DMS153 treated with DMSO at 0.1 percent for 48 hours (cell line): ENCODE data around the gene ZNF324.
"Not testable (repeated sequence)": the region's sequence is repeated elsewhere in the genome, so short reads cannot be mapped to it uniquely, and the experiment has no call there.

Experiments used
- DNase-seq: peaks from one replicate; lab custom pipeline; 2025; ENCODE audit not compliant: unreplicated experiment; lab: John Stamatoyannopoulos, UW

The ZNF324 gene

GRCh38 chr19:58466760-58467589, at the start of gene ZNF324:
ZNF324 (plus strand) TSS chr19:58467080; CDS start chr19:58469186, 2,106 bp downstream.
- peak; percentile 96 for DNase-seq

DNA sequence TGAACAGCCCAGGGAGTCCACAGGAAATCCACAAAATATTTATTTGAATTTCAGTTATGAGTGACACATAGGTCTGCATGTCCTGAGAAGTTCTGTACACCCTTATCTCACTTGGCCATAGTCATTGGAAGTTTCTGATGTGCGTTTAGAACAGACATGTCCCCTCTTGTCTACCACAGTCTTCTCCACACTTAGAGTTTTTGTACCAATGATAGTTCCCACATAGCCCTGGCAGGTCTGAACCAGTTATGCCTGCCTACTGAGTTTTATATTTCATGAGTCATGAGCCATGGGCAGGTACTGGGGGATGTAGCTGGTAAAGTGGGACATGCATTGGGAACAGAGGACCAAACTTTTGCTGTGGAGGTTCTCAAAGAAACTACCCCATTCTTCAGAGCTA, 38.3 kb upstream of the ZNF324 start:
- no peak for DNase-seq

DNA sequence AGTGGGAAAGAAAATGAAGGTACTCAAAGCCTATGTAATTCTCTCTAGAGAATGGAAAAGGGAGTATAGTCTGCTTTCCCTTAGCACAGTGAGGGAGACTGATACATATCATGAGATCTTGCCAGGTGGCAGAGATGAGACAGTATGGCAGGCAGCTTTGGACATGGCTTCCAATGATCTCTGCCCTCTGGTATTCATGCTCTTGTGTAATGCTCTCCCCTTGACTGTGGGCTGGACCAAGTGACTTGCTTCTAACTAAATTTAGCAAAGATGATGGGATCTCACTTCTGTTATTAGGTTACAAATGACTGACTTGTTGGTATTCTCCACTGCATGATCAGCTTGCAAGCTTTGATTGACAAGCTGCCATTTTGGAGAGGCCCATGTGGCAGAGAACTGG, 37.1 kb upstream of the ZNF324 start:
- no peak for DNase-seq

GRCh38 chr19:58434217-58434616, 32.7 kb upstream of the ZNF324 start:
- no peak for DNase-seq

- DNase-seq: peak; percentile 92
Measured at GRCh38 chr19:58439576-58440554, 27.0 kb upstream of the ZNF324 start, which contains the start of gene ZNF132. ZNF132 (minus strand) TSS chr19:58440153; CDS start chr19:58439821, 332 bp downstream.

DNA sequence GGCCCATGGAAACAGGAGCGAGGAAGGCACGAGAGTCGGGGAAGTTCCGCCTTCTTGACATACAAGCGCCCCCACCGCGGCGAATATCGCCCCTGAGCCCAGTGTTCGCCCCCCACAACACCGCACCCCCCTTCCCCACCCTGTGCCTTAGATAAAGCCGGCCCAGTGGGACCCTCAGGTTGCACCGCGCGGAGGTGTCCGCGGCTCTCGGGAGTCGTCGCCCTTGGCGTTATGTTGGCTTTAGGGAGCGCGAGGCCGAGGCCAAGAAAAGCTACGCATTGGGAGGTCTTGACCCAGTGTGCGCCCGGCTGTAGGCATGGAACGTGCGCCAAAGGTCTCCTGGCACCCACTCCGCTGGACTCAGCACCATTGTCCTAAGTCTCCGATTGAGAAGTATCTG, 26.3 kb upstream of the ZNF324 start:
- no peak for DNase-seq

DNA sequence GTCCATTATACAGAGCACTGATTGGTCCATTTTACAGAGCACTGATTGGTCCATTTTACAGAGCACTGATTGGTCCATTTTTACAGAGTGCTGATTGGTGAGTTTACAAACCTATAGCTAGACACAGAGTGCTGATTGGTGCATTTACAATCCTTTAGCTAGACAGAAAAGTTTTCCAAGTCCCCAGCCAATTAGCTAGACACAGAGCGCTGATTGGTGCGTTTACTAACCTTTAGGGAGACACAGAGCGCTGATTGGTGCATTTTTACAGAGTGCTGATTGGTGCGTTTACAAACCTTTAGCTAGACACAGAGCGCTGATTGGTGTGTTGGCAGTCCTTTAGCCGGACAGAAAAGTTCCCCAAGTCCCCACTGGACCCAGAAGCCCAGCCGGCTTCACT, 23.9 kb upstream of the ZNF324 start:
- not testable (repeated sequence) for DNase-seq

GRCh38 chr19:58448860-58449259, 18.0 kb upstream of the ZNF324 start:
- not testable (repeated sequence) for DNase-seq

- DNase-seq: not testable (repeated sequence)
Measured at GRCh38 chr19:58449980-58450379, 16.9 kb upstream of the ZNF324 start.

GRCh38 chr19:58450856-58451357, 16.0 kb upstream of the ZNF324 start:
- DNase-seq: no peak

GRCh38 chr19:58451358-58452101, 15.3 kb upstream of the ZNF324 start, which contains the start of gene ZNF324B:
ZNF324B (plus strand) TSS chr19:58451622; CDS start chr19:58453702, 2,080 bp downstream.
- DNase-seq: peak; percentile 95

GRCh38 chr19:58453743-58454142, 13.1 kb upstream of the ZNF324 start:
- no peak for DNase-seq

DNA sequence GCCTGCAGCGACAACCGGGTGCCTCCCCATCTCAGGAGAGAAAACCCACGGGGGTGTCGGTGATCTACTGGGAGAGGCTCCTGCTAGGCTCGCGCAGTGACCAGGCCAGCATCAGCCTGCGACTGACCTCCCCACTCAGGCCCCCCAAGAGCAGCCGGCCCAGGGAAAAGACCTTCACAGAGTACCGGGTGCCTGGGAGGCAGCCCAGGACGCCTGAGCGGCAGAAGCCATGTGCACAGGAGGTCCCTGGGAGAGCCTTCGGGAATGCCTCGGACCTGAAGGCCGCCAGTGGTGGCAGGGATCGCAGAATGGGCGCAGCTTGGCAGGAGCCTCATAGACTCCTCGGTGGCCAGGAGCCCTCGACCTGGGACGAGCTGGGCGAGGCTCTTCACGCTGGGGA, 11.6 kb upstream of the ZNF324 start:
- no peak for DNase-seq

- DNase-seq: no peak
Measured at GRCh38 chr19:58456111-58456510, 10.8 kb upstream of the ZNF324 start.

DNA sequence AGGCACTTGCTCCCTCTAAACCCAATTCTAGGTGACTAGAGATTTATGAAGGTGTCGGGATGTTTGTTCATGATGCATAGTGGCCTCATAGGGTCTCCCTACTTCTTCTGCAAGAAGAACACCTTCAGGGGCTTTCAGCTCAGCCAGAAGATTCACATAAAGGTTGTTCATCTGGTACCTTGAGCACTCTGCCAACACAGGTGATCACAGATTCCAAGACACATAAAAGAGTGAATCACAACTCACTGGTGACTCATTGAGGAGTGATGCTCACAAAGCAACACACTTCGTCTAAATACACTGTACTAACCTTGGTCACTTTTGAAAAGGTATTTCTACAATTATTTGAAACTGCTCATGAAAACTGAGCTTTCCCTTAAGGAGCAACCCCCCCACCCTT, 6.8 kb upstream of the ZNF324 start:
- DNase-seq: no peak

DNA sequence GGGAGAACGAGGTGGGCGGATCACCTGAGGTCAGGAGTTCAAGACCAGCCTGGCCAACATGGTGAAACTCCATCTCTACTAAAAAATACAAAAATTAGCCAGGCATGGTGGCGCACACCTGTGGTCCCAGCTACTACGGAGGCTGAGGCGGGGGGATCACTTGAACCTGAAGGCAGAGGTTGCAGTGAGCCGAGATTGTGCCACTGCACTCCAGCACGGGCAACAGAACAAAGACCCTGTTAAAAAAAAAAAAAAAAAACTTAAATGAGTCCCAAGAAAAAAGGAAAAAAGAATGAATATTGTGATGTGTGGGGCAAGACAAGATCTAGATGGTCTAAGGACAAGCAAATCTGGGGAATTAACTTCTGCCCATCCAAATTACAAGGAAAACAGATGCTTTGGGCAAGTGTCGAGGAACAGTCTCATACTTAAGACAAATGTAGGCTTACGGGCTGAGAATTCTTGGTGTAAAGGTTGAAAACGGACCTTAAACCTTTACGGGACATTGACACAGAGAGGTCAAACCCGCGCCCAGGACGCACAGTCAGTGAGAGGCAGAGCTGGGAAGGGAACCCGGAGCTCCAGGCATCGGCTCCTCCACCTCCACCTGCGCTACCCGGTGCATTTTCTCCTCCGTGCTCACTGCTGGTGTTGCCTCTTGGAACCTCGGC, 656 bp upstream of the ZNF324 start:
- no peak for DNase-seq

DNA sequence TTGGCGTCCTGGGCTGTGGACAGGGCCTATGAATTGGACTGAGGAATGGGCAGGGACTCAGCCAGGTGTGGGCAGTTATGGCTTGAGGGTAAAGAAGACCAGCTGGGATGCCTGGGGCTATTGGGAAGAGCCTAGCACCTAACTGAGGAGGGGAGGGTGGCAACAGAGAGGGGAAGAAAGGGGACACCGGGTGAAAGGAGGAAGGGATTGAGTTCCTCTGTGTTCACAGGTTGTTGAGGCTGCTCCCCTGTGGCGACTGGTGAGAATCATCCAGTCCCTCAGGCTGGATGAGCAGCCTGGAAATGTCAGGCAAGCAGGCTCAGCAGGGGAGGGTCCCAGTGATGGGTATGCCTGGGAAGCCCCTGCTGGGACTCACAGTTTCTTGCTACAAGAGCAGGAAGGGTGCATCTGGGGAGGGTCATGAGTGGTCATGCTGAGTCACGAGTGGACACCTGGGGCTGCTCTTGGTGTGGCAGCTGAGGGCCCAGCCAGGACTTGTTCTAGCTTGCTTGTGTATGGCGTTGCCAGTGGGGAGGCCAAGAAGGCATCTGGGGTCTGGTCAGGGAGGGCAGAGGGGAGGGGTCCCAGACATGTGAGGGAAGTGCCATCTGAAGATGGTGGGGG, 1.4 kb downstream of the ZNF324 start:
- no peak for DNase-seq

GRCh38 chr19:58469241-58470013, 2.5 kb downstream of the ZNF324 start:
- DNase-seq: no peak
